ENCODE measurements around the gene KIAA1755.

The KIAA1755 gene

GRCh38 chr20:38277691-38278090, 17.2 kb upstream of the KIAA1755 start:
- Histone ChIP-seq H3K27me3 (replicated peaks) (no peaks in the 10 kb centered on the region), H3K36me3 (replicated peaks) (no peaks in the 10 kb centered on the region), H3K27ac (peak overlapping the region; percentile 100), H3K4me3 (ENCODE audit: low read depth, low read length) (no peak overlapping the region)
- no peak for TF ChIP-seq CTCF (IDR thresholded peaks at IDR 0.05; ENCODE audit: low read depth, low read length, missing control alignments)
- in situ Hi-C loops (cut with HindIII; ENCODE audit: low pct_ligation_motif_present, low sequenced_read_pairs): no loop called here
- DNase-seq: no peak

GRCh38 chr20:38277285-38277684, 16.8 kb upstream of the KIAA1755 start:
- in situ Hi-C loops (cut with HindIII; ENCODE audit: low pct_ligation_motif_present, low sequenced_read_pairs): no loop called here
- Histone ChIP-seq H3K4me3 (ENCODE audit: low read depth, low read length) (no peak overlapping the region), H3K27ac (peak overlapping the region; percentile 100), H3K27me3 (replicated peaks) (no peaks in the 10 kb centered on the region), H3K36me3 (replicated peaks) (no peaks in the 10 kb centered on the region)
- DNase-seq: no peak
- no peak for TF ChIP-seq CTCF (IDR thresholded peaks at IDR 0.05; ENCODE audit: low read depth, low read length, missing control alignments)

GRCh38 chr20:38275815-38276550, 15.4 kb upstream of the KIAA1755 start:
- Histone ChIP-seq H3K36me3 (replicated peaks) (no peaks in the 10 kb centered on the region), H3K27me3 (replicated peaks) (no peaks in the 10 kb centered on the region), H3K4me3 (ENCODE audit: low read depth, low read length) (no peak overlapping the region), H3K27ac (peak overlapping the region; percentile 100)
- TF ChIP-seq CTCF (IDR thresholded peaks at IDR 0.05; ENCODE audit: low read depth, low read length, missing control alignments): no peak
- in situ Hi-C loops (cut with HindIII; ENCODE audit: low pct_ligation_motif_present, low sequenced_read_pairs): no loop called here
- peak; percentile 94 for DNase-seq

- Histone ChIP-seq H3K27ac (peak overlapping the region; percentile 100), H3K4me3 (ENCODE audit: low read depth, low read length) (no peak overlapping the region), H3K36me3 (replicated peaks) (no peaks in the 10 kb centered on the region), H3K27me3 (replicated peaks) (no peaks in the 10 kb centered on the region)
- no peak for TF ChIP-seq CTCF (IDR thresholded peaks at IDR 0.05; ENCODE audit: low read depth, low read length, missing control alignments)
- in situ Hi-C loops (cut with HindIII; ENCODE audit: low pct_ligation_motif_present, low sequenced_read_pairs): no loop called here
- peak; percentile 80 for DNase-seq
Observed at GRCh38 chr20:38272961-38273360, 12.4 kb upstream of the KIAA1755 start.

GRCh38 chr20:38272398-38272797, 11.9 kb upstream of the KIAA1755 start:
- H3K27ac ChIP-seq: peak overlapping the region; percentile 100
- H3K36me3 ChIP-seq (replicated peaks): no peaks in the 10 kb centered on the region
- no peak for DNase-seq
- in situ Hi-C loops (cut with HindIII; ENCODE audit: low pct_ligation_motif_present, low sequenced_read_pairs): no loop called here
- TF ChIP-seq CTCF (IDR thresholded peaks at IDR 0.05; ENCODE audit: low read depth, low read length, missing control alignments): no peak
- H3K27me3 ChIP-seq (replicated peaks): no peaks in the 10 kb centered on the region
- H3K4me3 ChIP-seq (ENCODE audit: low read depth, low read length): no peak overlapping the region

Measured in brain microvascular endothelial cell (primary cell).